Caco-2 (cell line): Measurements from ENCODE around the gene NPAS3. TPM values are rescaled to one million over a fixed set of nuclear protein-coding genes. Genes with fewer than 3 reads are reported as not detected.

Experiments used
- BruUV-seq: library from RNA; stranded (reverse); fragments of 400-500 nt; replicated peaks from 2 replicates; lab custom pipeline; 2021; lab: Mats Ljungman, UMichigan
- CTCF ChIA-PET: fragments of 300-600 bp; sonication (Branson Sonifier 250); formaldehyde crosslinking; loops from one replicate; lab custom pipeline; 2022; ENCODE audit warnings: antibody characterized with exemption; lab: Charles Lee
- POLR2A ChIA-PET: fragments of 300-600 bp; sonication (Branson Sonifier 250); formaldehyde crosslinking; loops from one replicate; lab custom pipeline; 2022; ENCODE audit warnings: antibody characterized with exemption; lab: Charles Lee
- DNase-seq, 2 experiments: peaks; one replicate each; pipeline versions ENCODE4 v3.0.0 to v3.0.0-alpha.2; 2020 to 2022
- H3K27me3 ChIP-seq: replicated peaks from 2 replicates; pipeline ENCODE4 v1.6.0; 2011; ENCODE audit warnings: low read length; ENCODE audit not compliant: control insufficient read depth, insufficient read depth
- H3K36me3 ChIP-seq: 2 replicates; pipeline ENCODE4 v1.5.1; 2011; ENCODE audit warnings: low read length; ENCODE audit not compliant: control insufficient read depth, insufficient read depth
- H3K4me1 ChIP-seq: fragments of 250-450 bp; sonication (Bioruptor Pico); 2 replicates; pipeline ENCODE4 v1.5.1; 2020; ENCODE audit warnings: mild to moderate bottlenecking
- H3K4me3 ChIP-seq: 2 replicates; pipeline ENCODE4 v1.5.1; 2011; ENCODE audit warnings: low read depth, mild to moderate bottlenecking, control low read depth, low read length
- H3K9me3 ChIP-seq: fragments of 250-450 bp; sonication (Bioruptor Pico); 2 replicates; pipeline ENCODE4 v1.5.1; 2020; ENCODE audit warnings: mild to moderate bottlenecking, moderate library complexity
- H3K27ac Mint-ChIP-seq: one replicate; pipeline ENCODE4 v1.8.0; 2022; ENCODE audit warnings: mixed read lengths; ENCODE audit not compliant: unreplicated experiment
- H3K27me3 Mint-ChIP-seq: one replicate; pipeline ENCODE4 v1.8.0; 2022; ENCODE audit warnings: mixed read lengths; ENCODE audit not compliant: insufficient read depth, unreplicated experiment
- H3K36me3 Mint-ChIP-seq: one replicate; pipeline ENCODE4 v1.8.0; 2022; ENCODE audit warnings: mild to moderate bottlenecking, mixed read lengths; ENCODE audit not compliant: insufficient read depth, unreplicated experiment
- H3K4me1 Mint-ChIP-seq: one replicate; pipeline ENCODE4 v1.8.0; 2022; ENCODE audit warnings: low read depth, mixed read lengths; ENCODE audit not compliant: unreplicated experiment
- H3K4me3 Mint-ChIP-seq: one replicate; pipeline ENCODE4 v1.8.0; 2022; ENCODE audit warnings: mild to moderate bottlenecking, moderate library complexity, mixed read lengths; ENCODE audit not compliant: unreplicated experiment
- H3K9me3 Mint-ChIP-seq: one replicate; pipeline ENCODE4 v1.8.0; 2022; ENCODE audit warnings: mixed read lengths; ENCODE audit not compliant: unreplicated experiment
- CTCF ChIP-seq, 2 experiments: fragments of 200-600 bp in 1 of 2; IDR thresholded peaks; 1 replicate in 1 of 2; 2 replicates in 1 of 2; pipeline versions ENCODE4 v1.5.1 to v1.8.0; 2011 to 2022; ENCODE audit warnings: antibody characterized with exemption in 1 of 2, control low read depth in 1 of 2, inconsistent platforms in 1 of 2, low read depth in 1 of 2, low read length in 1 of 2, mild to moderate bottlenecking in 1 of 2, moderate library complexity in 1 of 2; ENCODE audit not compliant: insufficient read depth in 1 of 2, severe bottlenecking in 1 of 2, unreplicated experiment in 1 of 2
- intact Hi-C: fragments of 100-400 bp; cut with micrococcal nuclease; formaldehyde crosslinking; loops from one replicate; pipeline ENCODE4 v1.10.0; 2022; ENCODE audit not compliant: unreplicated experiment
- total RNA-seq: library from RNA; stranded (reverse); gene quantifications from 2 replicates; pipeline ENCODE4 v1.2.3, GENCODE V29; 2022

NPAS3 gene
- total RNA-seq, 1 experiment from 2014 or later: not detected

DNA sequence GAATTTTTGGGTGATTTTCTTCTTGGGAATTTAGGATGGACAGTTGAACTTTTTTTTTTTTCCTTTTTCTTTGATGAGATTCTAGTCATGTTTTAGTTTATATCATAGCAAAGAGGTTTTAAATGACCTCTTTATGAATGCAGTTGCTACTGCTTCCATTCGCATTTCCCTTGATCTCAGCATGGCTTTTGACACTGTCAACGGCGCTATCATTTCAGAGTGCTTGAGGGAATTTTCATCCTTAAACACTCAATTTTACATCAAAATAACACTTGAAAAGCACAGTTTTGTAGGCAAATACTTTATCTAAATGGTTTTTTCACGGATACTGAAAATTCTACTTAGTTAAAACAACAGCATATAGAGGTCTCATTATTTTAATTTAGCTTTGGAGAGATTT, 195.5 kb downstream of the NPAS3 start:
- Histone ChIP-seq H3K36me3 (no peaks in the 10 kb centered on the region), H3K4me3 (no peak overlapping the region), H3K27me3 (no peaks in the 10 kb centered on the region), H3K4me1 (no peaks in the 10 kb centered on the region), H3K9me3 (no peaks in the 10 kb centered on the region)
- DNase-seq: no peak
- no TSS peak for BruUV-seq
- intact Hi-C loops: no loop called here
- Mint-ChIP-seq H3K4me3 (no peak overlapping the region), H3K4me1 (no peaks in the 10 kb centered on the region), H3K27ac (no peak overlapping the region), H3K27me3 (peaks cover 15% of the 10 kb centered on the region), H3K9me3 (no peaks in the 10 kb centered on the region), H3K36me3 (no peaks in the 10 kb centered on the region)
- TF ChIP-seq CTCF (IDR thresholded peaks at IDR 0.05; ENCODE audit: insufficient read depth in 1 of 2, low read depth in 1 of 2, low read length in 1 of 2, severe bottlenecking in 1 of 2, unreplicated experiment in 1 of 2): no peak
- POLR2A ChIA-PET: no interaction called here
- CTCF ChIA-PET: no interaction called here

DNA sequence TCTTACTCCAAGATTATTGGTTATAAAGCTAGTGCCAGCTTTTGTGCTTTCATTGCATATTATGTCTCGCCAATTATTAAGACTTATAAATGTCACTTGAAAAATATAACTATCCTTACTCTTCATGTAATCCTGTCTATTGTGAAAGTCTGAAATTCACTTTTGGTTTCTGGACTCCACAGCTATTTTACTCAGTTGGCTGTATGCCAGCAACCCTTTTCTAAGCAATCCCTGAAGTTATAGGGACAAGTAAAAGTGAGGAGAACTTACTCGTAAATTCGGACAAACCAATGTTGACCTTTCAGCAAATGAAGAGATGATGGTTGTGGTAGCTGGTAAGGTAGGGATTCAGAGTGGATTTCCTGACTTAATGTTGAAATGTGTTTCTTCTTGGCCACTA, 196.3 kb downstream of the NPAS3 start:
- no peaks in the 10 kb centered on the region for H3K9me3 ChIP-seq
- no peak for TF ChIP-seq CTCF (IDR thresholded peaks at IDR 0.05; ENCODE audit: insufficient read depth in 1 of 2, low read depth in 1 of 2, low read length in 1 of 2, severe bottlenecking in 1 of 2, unreplicated experiment in 1 of 2)
- Mint-ChIP-seq H3K27me3 (peaks cover 15% of the 10 kb centered on the region), H3K9me3 (no peaks in the 10 kb centered on the region), H3K4me3 (no peak overlapping the region), H3K27ac (no peak overlapping the region), H3K36me3 (no peaks in the 10 kb centered on the region), H3K4me1 (no peaks in the 10 kb centered on the region)
- POLR2A ChIA-PET: no interaction called here
- no peak overlapping the region for H3K4me3 ChIP-seq
- DNase-seq: no peak
- H3K36me3 ChIP-seq: no peaks in the 10 kb centered on the region
- no TSS peak for BruUV-seq
- H3K4me1 ChIP-seq: no peaks in the 10 kb centered on the region
- no peaks in the 10 kb centered on the region for H3K27me3 ChIP-seq
- intact Hi-C loops: no loop called here
- CTCF ChIA-PET: no interaction called here

DNA sequence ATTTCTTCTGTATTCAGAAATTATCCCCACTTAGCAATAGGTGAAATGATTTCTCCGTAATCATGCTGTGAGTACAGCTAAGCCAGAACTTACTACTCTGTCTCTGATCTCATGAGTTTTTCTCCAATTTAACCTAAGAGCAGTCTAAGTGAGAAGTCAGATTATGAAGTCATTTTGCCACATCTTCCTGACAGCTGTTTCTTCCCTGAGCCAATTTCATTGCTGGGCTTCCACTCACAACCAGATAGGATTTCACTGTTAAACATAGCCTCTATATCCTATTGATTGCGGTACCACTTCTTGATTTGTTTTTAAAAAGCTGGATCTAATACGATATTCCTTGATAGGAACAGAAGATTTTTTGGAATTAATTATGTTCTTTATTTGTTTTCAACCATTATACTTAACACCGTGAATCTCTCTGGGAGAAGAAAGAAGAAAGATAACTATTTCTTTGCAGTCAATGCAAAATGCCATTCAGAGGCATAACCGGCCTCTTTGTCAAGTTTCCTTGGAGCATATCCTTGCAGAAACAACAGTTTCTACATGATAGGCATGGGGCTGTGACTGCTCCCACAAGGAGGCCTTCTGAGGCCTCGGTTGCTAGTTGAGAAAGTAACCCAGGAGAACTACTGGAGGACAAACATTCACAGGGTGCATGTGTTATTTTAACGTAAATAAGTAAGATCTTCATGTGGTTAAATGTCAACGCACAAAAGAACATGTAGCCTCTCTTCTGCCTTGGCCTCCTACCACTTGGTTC, 212.2 kb downstream of the NPAS3 start:
- Histone ChIP-seq H3K36me3 (no peaks in the 10 kb centered on the region), H3K4me3 (no peak overlapping the region), H3K9me3 (no peaks in the 10 kb centered on the region), H3K4me1 (peaks cover 4% of the 10 kb centered on the region; the same call in 1 of the 2 replicates), H3K27me3 (no peaks in the 10 kb centered on the region)
- POLR2A ChIA-PET: no interaction called here
- no peaks in the 10 kb centered on the region for H3K9me3 Mint-ChIP-seq
- no peak for DNase-seq
- no peaks in the 10 kb centered on the region for H3K27me3 Mint-ChIP-seq
- H3K27ac Mint-ChIP-seq: no peak overlapping the region
- H3K36me3 Mint-ChIP-seq: no peaks in the 10 kb centered on the region
- no peak for TF ChIP-seq CTCF (IDR thresholded peaks at IDR 0.05; ENCODE audit: insufficient read depth in 1 of 2, low read depth in 1 of 2, low read length in 1 of 2, severe bottlenecking in 1 of 2, unreplicated experiment in 1 of 2)
- CTCF ChIA-PET: no interaction called here
- intact Hi-C loops: no loop called here
- H3K4me1 Mint-ChIP-seq: no peaks in the 10 kb centered on the region
- H3K4me3 Mint-ChIP-seq: no peak overlapping the region
- BruUV-seq: no TSS peak
